HG03039 (cell line): ENCODE data around the gene ZHX3.
"Not testable (repeated sequence)": the region's sequence is repeated elsewhere in the genome, so short reads cannot be mapped to it uniquely, and the experiment has no call there.

Source experiments
- ATAC-seq: cut with Tn5 transposase; IDR thresholded peaks from one replicate; pipeline ENCODE4 v1.9.1; 2021; ENCODE audit warnings: mild to moderate bottlenecking, moderate library complexity; ENCODE audit not compliant: unreplicated experiment

The ZHX3 gene

DNA sequence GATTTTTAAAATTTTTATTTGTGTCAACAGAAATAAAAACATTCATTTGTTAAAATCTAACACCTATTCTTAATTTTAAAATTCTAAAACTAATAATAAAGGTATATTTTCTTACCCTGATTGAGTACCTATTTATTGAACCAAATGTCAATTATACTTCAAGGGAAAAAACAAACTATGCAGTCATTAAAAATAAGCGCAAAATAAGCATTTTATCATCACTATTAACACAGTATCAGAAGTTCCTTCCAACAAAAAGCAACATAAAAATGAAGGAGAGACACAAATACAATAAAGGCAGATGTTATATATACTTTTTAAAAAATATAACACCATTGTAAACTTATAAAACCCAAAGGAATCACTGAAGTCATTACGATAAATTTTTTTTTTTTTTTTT lies 52.7 kb downstream of the ZHX3 start:
- no peak for ATAC-seq

DNA sequence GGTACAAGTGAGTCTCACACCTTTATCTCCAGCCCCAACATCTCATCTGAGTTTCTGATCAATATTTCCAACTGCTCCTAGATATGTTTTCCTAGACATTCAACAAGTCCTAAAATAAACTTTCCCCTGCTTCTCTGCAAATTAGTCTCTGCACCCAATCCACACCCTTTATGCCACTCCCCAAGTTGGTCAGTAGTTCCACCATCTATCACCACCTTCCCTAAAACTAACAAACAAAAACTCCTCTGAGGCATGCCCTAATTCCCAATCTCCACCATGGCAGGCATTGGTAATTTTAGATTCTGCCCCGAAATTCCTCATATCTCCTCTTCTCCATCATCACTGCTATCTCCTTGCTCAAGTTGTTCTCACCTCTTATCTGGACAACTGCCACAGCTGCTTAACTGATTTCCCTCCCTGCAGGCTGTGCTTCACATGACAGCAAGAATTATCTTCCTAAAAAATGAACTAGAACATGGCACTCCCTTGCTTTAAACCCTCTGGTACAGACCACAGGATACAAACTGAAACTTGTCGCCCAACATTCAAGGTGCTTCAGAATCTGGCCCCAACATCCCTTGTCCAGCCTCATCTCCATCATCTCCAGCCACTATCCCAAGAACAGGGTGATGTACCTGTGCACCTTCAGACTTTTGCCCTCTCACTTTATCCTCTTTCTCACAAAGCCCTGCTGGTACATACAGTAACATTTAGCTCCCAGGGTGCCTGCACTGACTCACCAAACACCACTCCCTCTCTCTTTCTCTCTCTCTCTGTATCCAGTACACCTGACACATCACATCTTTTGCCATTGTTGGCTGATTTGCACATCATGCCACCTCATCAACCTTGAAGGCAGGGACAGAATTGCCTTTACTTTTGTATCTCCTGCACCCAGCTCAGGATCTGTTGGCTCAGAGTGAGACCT lies 55.5 kb downstream of the ZHX3 start:
- no peak for ATAC-seq

DNA sequence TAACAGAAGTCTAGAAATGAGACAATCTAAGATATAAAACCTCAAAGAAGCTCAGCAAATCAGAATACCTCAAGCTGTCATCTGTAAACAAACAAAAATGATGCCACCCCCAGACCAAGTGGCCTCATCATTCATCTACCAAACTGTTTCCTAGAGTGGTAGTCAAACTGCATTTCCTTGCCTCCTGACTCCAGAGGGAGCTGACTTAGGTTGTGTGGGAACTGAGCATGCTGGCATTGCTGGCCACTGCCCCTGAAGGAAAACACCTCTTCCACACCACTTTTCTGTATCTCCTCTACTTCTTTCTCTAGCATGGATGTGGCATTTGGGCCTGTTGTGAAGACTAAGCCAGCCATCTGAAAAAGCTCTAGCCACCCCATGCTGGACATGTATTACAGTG lies 56.3 kb downstream of the ZHX3 start:
- ATAC-seq, result no peak

DNA sequence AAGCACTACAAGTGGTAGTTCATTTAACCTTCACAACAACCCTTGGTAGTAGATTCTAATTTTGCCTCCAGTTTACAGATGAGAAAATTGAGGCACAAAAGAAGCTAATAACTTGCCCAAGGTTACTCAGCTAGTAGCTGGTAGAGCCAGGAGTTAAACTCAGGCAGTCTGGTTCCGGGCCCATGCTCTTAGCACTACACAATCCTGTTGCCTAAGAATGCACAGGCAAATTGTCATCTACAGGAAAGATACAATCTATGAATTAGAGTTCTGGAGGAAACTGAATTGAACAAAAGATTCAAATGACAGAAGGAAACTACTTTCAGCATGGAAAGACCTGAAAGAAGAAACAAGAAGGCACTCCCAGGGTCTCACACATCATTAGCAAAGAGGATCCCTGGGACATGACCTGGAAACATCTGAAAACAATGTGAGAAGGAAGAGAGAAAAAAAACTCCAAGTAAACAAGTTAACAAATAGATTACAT lies 56.8 kb downstream of the ZHX3 start:
- ATAC-seq, result no peak

DNA sequence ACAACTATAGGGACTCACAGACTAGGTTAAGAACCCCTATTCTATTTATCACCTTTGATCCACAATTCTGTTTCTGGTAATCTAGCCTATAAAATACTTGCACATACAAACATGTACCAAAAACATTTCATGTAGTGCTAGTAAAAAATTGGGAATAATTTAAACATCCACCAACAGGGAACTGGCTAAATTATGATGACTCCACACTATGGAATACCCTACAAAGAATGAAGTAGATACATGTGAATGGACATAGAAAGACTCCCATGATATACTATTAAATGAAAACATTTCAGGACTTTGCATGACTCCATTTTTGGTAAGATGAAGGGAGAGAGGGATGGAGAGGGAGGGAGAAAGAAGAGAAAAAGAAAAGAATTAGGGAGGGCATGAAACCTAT lies 58.2 kb downstream of the ZHX3 start:
- ATAC-seq, result no peak

DNA sequence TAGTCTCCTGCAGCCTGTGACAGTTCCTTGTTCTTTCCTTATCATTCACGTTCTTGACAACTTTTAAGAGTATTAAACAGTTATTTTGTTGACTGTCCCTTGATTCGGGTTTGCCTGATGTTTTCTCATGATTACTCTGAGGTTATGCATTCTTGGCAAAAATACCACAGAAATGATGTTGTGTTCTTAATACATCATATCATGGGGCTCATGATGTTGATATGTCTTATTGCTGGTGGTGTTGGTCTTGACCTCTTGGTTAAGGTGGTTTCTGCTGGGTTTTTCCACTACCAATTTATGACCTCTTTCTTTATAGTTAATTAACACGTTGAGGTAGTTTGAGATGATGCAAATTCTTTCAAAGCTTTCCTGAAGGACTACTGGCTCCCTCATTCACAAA lies 59.1 kb downstream of the ZHX3 start:
- no peak for ATAC-seq

DNA sequence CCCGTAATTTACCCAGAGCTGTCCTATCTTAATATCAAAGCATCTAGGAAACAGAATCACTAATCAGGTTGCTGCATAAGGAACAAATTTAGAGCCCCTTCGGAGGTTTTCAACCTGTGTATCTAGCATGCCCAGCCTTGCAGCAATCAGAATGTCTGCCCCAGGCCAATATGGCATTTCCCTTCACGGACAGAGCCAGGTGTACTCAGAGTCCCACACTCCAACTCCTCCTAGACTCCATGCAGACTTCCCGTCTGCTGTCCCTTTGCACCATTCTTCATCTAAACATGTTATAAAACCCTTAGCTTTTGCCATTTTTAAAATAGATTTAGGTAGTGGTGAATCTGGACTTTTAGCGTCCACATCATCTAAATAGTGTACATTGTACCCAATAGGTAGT lies 61.0 kb downstream of the ZHX3 start:
- no peak for ATAC-seq

DNA sequence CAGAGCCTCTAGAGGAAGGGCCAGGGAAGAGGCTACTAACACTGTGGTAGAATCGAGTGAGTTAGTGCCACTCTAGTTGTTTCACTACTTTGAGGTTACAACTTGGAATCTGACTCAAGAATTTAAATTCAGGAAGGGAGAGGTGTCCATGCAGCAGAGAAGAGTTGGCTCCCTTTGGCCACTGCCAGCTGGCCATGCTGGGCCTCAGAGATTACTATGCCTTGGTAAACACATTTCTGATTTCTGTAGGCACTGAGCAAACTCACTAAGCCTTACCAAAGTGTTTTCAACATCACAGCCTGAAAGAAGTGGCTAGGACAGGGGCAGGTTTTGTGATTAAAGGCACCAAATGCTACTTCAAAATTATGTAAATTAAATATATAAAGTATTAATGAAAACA lies 61.9 kb downstream of the ZHX3 start:
- no peak for ATAC-seq

DNA sequence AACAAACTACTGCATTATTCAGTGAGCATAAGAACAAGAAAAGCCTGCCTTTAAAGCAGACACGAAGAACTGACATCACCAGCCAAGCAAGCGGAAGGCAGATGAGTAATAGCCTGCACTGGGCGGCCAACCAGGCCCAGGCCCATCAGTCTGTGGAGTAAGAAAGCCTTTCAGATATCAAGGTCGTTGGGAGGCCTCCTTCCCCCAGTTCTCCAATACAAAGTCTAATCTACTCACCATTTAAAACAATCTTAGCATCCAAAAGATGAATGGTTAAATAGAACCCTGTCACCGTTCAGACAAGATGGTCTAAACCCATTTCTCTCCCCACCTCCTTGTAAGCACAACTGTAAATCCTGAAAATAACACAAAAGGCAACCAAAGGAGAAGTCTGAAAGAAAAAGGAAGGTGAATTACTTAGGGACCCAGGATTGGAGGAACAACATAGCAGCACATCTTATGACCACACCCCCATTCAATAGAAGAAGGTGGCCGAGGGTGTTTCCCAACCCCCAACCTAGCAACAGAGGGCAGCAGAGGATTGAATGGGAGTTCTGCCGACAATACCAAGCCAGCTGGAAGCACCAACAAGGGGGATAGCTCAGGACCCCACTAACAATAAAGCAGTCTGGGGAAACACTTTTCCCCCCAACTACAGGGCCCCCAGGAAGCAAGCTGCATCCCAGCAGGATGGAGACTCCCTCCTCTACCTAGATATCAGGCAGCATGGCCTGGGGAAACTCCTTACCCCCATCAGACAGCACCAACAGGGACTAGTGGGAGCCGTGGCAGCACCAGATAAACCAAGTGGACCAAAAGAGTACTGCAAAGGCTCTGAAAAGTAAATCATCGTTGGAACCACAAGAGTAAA lies 67.9 kb downstream of the ZHX3 start:
- peak; percentile 56 for ATAC-seq

DNA sequence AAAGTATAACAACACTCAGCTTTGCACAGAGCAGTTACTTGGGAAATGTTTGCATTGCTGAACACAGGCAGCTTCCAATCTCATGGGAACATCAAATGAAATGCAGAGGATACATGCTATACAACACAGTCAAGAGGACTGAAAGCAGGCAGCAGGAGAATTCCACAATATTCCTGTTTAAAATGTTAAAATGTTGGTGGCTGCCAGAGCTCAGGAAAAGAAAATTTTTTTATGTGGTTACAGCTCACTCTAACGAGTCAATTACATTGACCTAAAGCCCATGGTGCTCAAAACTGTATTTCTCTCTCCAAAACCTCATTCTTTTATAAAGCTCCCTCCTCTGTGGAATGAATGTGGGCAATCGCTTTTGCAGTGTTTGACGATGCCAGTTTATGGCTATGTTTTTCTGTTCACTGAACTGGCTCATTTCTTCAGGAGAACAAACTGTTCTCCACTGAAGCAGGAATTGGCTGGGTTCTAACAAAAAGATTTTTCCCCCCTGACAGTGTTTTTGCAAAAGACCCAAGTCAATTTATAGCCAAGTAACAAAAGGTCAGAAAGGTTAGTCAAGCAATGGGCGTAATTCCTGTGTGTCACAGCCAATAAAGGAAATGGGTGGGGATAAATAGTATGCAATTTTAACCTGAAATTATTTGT lies 69.0 kb downstream of the ZHX3 start:
- ATAC-seq, result no peak

DNA sequence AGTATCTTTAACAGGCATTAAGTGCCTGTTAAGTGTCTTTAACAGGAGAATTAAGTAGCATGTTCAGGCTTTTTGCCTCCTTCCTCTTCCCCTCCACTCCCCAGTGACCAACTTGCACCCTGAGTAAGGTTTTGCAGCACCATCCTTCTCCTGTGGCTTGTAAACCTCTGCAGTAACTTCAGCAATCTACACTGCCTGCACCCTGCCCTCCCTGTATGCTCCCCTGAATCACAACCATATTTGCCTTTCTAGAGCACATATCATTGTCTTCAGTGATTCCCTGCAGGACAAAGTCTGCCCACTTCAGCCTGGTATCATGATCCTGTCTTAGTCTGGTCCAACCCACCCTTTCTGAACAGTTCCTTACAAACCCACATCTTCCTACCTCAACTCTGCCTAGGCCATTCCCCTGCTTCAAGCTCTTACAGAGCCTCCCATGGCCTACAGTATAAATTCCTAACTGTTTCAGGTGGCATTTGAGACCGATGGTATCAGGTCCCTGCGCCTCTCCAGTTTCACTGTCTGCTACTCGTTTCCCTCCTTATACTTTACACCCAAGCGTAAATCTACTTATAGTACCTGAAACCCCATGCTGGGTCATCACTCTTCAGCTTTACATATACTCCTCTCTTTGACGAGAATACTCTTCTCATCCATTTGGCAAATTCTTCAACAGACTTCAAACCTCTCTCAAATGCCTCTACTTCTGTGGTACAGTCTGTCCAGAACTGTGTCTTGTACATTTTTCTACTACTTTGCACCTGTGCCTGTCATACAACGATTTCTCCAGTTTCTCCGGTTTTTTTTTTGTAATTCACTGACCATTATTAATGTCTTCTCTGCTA lies 69.8 kb downstream of the ZHX3 start:
- no peak for ATAC-seq

DNA sequence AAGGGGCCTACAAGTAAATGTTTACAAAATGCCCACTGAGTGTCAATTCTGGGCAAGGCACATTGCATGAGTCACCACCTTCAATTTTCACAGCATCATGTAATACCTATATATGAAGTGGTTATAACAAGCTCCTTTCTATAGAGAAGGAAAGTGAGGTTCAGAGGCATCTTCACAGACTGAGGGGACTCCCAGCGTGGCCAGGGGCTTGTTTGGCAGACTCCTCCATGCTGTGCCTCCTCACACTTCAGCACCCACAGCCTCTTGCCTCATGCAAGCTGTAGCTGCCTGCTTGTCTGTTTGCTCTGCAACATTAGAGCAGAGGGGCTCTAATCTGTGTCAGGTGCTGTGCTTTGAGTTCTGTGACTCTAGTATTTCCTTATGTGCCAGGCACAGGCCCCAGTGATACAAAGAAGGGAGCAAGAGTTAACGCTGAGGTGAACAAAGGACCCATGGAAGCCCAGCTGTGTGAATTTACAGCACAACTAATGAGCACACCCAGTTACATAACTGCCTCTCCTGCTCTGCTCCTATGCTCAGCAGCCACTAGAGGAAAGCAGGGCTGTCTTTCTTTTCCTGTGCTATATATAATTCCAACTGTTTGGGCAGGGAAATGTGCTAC lies 72.3 kb downstream of the ZHX3 start:
- ATAC-seq, result no peak

DNA sequence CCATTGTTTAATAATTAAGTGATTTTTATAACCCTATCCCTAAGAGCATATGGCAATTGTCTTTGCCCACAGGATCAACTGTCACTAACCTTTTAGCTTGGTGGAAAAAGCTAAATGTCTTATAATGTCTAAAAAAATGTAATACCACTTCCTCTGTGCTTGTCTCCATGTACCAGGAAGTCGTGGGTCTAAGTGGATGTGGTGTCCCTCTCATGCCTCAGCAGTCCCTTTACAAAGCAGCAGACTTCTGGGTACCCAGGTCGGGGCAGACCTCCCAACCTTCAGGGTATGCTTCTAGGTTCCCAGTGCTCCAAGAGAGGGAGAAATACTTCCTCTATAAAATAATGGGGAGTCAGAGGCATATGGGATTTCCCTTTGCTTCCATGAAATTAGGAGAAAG lies 74.7 kb downstream of the ZHX3 start:
- no peak for ATAC-seq

DNA sequence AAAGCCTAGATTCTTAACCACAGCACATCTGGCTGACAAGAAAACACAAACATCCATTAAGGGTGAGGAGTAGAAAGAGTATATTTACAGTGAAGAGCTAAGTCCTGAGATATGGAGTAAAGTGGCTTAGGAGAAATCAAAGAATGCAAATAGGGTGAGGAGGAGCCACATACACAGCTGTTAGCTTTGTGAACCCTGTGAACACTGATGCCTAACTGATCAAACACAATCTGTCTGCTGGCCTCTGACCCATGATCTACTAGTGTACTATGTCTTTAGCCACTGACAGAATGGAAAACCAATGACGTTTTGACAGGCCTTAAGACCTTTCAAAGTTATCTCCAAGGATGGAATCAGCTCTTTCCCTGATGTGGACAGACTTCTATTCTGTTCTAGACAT lies 75.2 kb downstream of the ZHX3 start:
- no peak for ATAC-seq

DNA sequence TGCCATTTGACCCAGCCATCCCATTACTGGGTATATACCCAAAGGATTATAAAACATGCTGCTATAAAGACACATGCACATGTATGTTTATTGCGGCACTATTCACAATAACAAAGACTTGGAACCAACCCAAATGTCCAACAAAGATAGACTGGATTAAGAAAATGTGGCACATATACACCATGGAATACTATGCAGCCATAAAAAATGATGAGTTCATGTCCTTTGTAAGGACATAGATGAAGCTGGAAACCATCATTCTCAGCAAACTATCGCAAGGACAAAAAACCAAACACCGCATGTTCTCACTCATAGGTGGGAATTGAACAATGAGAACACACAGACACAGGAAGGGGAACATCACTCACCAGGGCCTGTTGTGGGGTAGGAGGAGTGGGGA lies 80.3 kb downstream of the ZHX3 start:
- ATAC-seq, result not testable (repeated sequence)

DNA sequence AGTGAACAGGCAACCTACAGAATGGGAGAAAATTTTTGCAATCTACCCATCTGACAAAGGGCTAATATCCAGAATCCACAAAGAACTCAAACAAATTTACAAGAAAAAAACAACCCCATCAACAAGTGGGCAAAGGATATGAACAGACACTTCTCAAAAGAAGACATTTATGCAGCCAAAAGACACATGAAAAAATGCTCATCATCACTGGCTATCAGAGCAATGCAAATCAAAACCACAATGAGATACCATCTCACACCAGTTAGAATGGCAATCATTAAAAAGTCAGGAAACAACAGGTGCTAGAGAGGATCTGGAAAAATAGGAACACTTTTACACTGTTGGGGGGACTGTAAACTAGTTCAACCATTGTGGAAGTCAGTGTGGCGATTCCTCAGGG lies 80.7 kb downstream of the ZHX3 start:
- ATAC-seq, result not testable (repeated sequence)

DNA sequence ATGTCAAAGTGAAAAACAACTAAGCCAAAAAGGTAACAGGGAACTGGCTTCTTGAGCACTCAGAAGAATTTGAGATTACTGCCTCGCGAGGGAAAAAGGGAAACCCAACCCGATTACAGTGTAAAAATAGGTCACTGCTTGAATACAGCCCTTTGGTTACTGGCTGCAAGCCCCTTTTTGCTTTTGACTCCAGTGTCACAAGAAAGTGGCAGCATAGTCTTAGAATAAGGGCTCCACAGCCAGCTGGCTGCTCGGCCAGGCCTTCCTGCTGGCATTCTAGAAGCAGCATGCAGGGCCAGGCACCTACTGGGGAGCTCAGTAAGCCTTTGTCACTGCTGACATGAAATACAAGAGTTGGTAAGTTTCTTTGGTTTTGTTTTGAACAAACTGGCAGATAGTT lies 83.0 kb downstream of the ZHX3 start:
- ATAC-seq, result no peak

DNA sequence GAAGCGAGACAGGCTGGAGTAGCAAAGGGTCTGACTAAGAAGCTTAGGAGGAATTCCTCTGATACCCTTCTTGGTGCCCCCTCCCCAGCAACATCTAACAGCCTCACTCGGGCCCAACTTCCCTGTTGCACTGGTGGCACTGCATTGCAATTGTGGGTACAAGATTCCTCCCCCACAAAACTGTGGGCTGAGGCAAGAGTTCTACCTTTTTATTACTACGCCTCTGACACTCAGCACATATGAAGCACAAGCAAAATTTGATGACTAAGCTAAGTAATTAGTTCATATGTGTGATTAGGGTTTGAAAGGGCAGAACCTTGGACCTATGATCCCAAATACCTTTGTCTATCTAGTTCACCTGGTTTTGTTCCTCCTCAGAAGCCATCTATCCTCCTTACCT lies 83.5 kb downstream of the ZHX3 start:
- ATAC-seq, result no peak

DNA sequence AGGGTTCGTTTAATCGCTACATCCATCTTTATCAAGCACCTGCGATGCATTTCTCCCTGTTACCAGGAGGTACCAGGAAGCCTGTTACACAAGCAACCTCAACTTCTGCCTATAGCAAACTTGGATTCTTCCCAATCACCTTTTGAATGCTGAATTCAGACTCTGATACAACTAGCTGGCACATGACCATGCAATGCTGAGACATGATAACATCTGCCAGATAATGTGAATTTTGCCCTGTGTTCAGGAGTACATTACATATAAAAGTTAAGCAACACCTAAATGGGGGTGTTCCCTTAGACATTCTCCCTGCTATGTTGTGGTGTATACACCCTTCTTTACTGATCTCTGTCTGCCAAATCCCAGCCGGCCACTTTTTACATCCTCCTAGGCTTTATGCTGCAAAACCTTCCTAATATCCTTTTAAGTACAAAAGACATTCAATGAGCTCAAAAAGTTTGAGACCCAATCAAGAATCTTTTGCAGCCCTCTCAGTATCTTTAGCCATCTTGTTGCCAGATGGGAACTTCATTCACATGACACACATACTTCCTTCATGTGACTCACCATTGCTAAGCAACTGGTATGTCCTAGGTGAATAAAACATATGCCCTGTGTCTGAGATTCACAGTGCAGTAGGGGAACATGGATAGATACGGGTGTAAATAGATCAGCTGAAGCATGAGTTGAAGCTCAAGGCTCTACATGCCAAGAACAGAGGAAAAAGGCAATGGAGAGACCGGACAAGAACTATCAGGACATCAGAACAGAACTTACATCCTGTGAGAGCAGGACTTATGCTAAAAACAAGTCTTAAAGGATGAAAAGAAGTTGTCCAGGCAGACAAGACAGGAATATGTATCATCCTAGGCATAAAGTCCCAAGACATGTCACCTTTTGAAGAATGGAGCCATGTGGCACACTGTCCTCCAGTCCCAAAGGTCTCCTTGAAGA lies 84.3 kb downstream of the ZHX3 start:
- ATAC-seq, result no peak
